Spleen (tissue), 11 donors: ENCODE measurements around the gene GPD1L. TPM values are rescaled to one million over a fixed set of nuclear protein-coding genes. Genes with fewer than 3 reads are reported as not detected.

Experiments
- DNase-seq: peaks from one replicate; pipeline ENCODE4 v3.0.0-alpha.2; 2020
- H3K27ac ChIP-seq, 8 donors: fragments of 200-600 bp; sonication (generic) in 7 of 8; 1 replicate in 4 of 8; 2 replicates in 4 of 8; pipeline versions ENCODE4 v1.5.0 to v1.8.0; 2016 to 2021; ENCODE audit warnings: inconsistent platforms in 4 of 8, mild to moderate bottlenecking in 4 of 8, moderate library complexity in 1 of 8
- H3K27me3 ChIP-seq, 7 donors: fragments of 200-600 bp; sonication (generic) in 6 of 7; replicated peaks in 1 of 7; 1 replicate in 4 of 7; 2 replicates in 3 of 7; pipeline versions ENCODE4 v1.5.0 to v1.8.0; 2016 to 2021; ENCODE audit warnings: inconsistent platforms in 3 of 7, mild to moderate bottlenecking in 1 of 7
- H3K36me3 ChIP-seq, 6 donors: fragments of 200-600 bp; sonication (generic) in 5 of 6; 1 replicate in 4 of 6; 2 replicates in 2 of 6; pipeline versions ENCODE4 v1.5.0 to v1.8.0; 2016 to 2021; ENCODE audit warnings: inconsistent platforms in 2 of 6
- H3K4me1 ChIP-seq, 6 donors: fragments of 200-600 bp; sonication (generic) in 5 of 6; 1 replicate in 3 of 6; 2 replicates in 3 of 6; pipeline versions ENCODE4 v1.5.0 to v1.8.0; 2016 to 2021; ENCODE audit warnings: inconsistent platforms in 3 of 6
- H3K4me3 ChIP-seq, 8 donors: fragments of 200-600 bp; sonication (generic) in 7 of 8; 1 replicate in 4 of 8; 2 replicates in 4 of 8; pipeline versions ENCODE4 v1.5.0 to v1.8.0; 2016 to 2021; ENCODE audit warnings: inconsistent platforms in 4 of 8, mild to moderate bottlenecking in 4 of 8, moderate library complexity in 2 of 8
- H3K9me3 ChIP-seq, 8 donors: fragments of 200-600 bp; sonication (generic) in 7 of 8; 1 replicate in 4 of 8; 2 replicates in 4 of 8; pipeline versions ENCODE4 v1.5.0 to v1.8.0; 2016 to 2021; ENCODE audit warnings: inconsistent platforms in 4 of 8
- CTCF ChIP-seq, 11 experiments: fragments of 200-600 bp in 7 of 11; fragments of 450-650 bp in 4 of 11; sonication (generic) in 4 of 11; IDR thresholded peaks in 8 of 11; conservative IDR thresholded peaks in 3 of 11; 1 replicate in 7 of 11; 2 replicates in 4 of 11; pipeline versions ENCODE4 v1.4.0 to v1.8.0; 2016 to 2021; ENCODE audit warnings: antibody characterized with exemption in 11 of 11, inconsistent platforms in 4 of 11, mild to moderate bottlenecking in 1 of 11
- POLR2A ChIP-seq, 3 donors: fragments of 450-650 bp; IDR thresholded peaks; one replicate each; pipeline ENCODE4 v1.5.1; 2017; ENCODE audit warnings: antibody characterized with exemption in 3 of 3, mild to moderate bottlenecking in 1 of 3
- POLR2AphosphoS5 ChIP-seq, 3 donors: sonication (generic); formaldehyde crosslinking; IDR thresholded peaks; one replicate each; pipeline ENCODE4 v1.5.1; 2017; ENCODE audit warnings: antibody characterized with exemption in 3 of 3
- WGBS, 5 donors: extraction: QIAGEN DNeasy Blood & Tissue Kit in 3 of 5; methylation state at CpG; one replicate each; pipeline versions ENCODE4 v1.1.5 to v1.1.7; 2013 to 2018; 5-methylcytosine and 5-hydroxymethylcytosine counted together
- intact Hi-C: fragments of 100-400 bp; cut with DNase I; formaldehyde crosslinking; loops from one replicate; pipeline ENCODE4 v1.15.0; 2023; ENCODE audit warnings: low total_unique reads
- polyA plus RNA-seq, 3 donors: library from polyadenylated mRNA; stranded (reverse); fragments of 200-250 nt; gene quantifications; one replicate each; pipeline ENCODE4 v1.2.1, GENCODE V29; 2013
- total RNA-seq, 7 donors: library from RNA; depleted of rRNA in 3 of 7; stranded (reverse); fragments of >200 nt in 3 of 7; fragmentation: NEBNext Ultra II Directional in 4 of 7; extraction: Animal tissue kit (Norgen Biotek cat#: 25700) in 4 of 7; gene quantifications; one replicate each; pipeline versions ENCODE4 v1.1.0 to v1.2.1, GENCODE V29; 2016 to 2021
- donor health status: healthy with polysubstance abuse.
- donor health status: DM: no; HTN: no; CAD: no; lungs with moderate emphysema.
- donor health status: DM: no; HTN: no; CAD: no.
- donor health status: Bipolar disorder and iron deficiency.
- donor health status: healthy.
- donor health status: DM: no; HTN: no; CAD: no.
- donor health status: DM: yes; HTN: yes; CAD: no.

The GPD1L gene
- total and polyA plus RNA-seq, 10 donors = 6.2 to 38.9 (median 25.1) TPM

GRCh38 chr3:32127219-32127826 is 20.9 kb downstream of the GPD1L start:
- DNase-seq = no peak
- peaks cover 0 to 19% (median 0%) of the 10 kb centered on the region in 6 donors for H3K4me1 ChIP-seq
- 92 to 98% (median 95%) methylated on average over 10 of the region's 10 CpGs for WGBS, 5 donors
- no peak for TF ChIP-seq CTCF (IDR thresholded peaks at IDR 0.05 in 8 of 11, conservative IDR thresholded peaks at IDR 0.05 in 3 of 11)
- TF ChIP-seq POLR2A (IDR thresholded peaks at IDR 0.05) = no peak
- TF ChIP-seq POLR2AphosphoS5 (IDR thresholded peaks at IDR 0.05) = no peak
- intact Hi-C loops = no loop called here
- no peaks in the 10 kb centered on the region for H3K27me3 ChIP-seq
- H3K36me3 ChIP-seq = peaks cover 0 to 41% (median 10%) of the 10 kb centered on the region in 6 donors
- H3K4me3 ChIP-seq = no peak overlapping the region
- no peak overlapping the region for H3K27ac ChIP-seq
- no peaks in the 10 kb centered on the region for H3K9me3 ChIP-seq

- H3K4me1 ChIP-seq = peaks cover 0 to 19% (median 0%) of the 10 kb centered on the region in 6 donors
- no peak overlapping the region for H3K27ac ChIP-seq
- no peaks in the 10 kb centered on the region for H3K9me3 ChIP-seq
- 81 to 85% (median 83%) methylated on average over 2 of the region's 2 CpGs for WGBS, 5 donors
- H3K4me3 ChIP-seq = no peak overlapping the region
- H3K27me3 ChIP-seq = no peaks in the 10 kb centered on the region
- TF ChIP-seq POLR2A (IDR thresholded peaks at IDR 0.05) (no peak), POLR2AphosphoS5 (IDR thresholded peaks at IDR 0.05) (no peak), CTCF (IDR thresholded peaks at IDR 0.05 in 8 of 11, conservative IDR thresholded peaks at IDR 0.05 in 3 of 11) (no peak)
- no peak for DNase-seq
- peaks cover 0 to 43% (median 12%) of the 10 kb centered on the region in 6 donors for H3K36me3 ChIP-seq
- intact Hi-C loops = no loop called here
Measured at GRCh38 chr3:32128936-32129335, 22.5 kb downstream of the GPD1L start.

- Histone ChIP-seq H3K4me3 (no peak overlapping the region), H3K4me1 (peaks cover 0 to 19% (median 0%) of the 10 kb centered on the region in 6 donors), H3K36me3 (peaks cover 0 to 49% (median 12%) of the 10 kb centered on the region in 6 donors), H3K9me3 (no peaks in the 10 kb centered on the region), H3K27me3 (no peaks in the 10 kb centered on the region), H3K27ac (no peak overlapping the region)
- intact Hi-C loops = no loop called here
- no peak for DNase-seq
- 71 to 90% (median 89%) methylated on average over 4 of the region's 4 CpGs for WGBS, 5 donors
- TF ChIP-seq POLR2A (IDR thresholded peaks at IDR 0.05) (no peak), POLR2AphosphoS5 (IDR thresholded peaks at IDR 0.05) (no peak), CTCF (IDR thresholded peaks at IDR 0.05 in 8 of 11, conservative IDR thresholded peaks at IDR 0.05 in 3 of 11) (no peak)
Measured at GRCh38 chr3:32129832-32130231, 23.4 kb downstream of the GPD1L start.

DNA sequence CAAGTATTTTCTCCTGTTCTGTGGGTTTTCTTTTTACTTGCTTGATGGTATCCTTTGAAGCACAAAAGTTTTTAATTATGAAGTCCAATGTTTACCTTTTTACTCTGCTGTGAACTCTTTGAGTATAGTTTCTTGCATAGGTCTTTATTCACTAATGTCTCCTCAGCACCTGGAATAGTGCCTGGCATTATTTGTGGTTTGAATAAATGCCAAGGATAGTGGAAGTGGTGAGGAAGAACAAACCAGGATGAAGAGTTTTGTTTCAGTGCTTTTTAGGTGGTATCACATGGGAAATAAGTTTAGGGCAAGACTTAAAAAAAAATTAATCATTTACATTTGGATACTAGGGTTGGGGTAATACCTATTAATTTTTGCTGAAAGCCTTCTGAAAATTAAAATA is 25.7 kb downstream of the GPD1L start:
- peaks cover 0 to 50% (median 12%) of the 10 kb centered on the region in 6 donors for H3K36me3 ChIP-seq

More for the DNA sequence above, 25.7 kb downstream of the GPD1L start:
- TF ChIP-seq POLR2AphosphoS5 (IDR thresholded peaks at IDR 0.05) (no peak), POLR2A (IDR thresholded peaks at IDR 0.05) (no peak), CTCF (IDR thresholded peaks at IDR 0.05 in 8 of 11, conservative IDR thresholded peaks at IDR 0.05 in 3 of 11) (no peak)
- Histone ChIP-seq H3K4me3 (no peak overlapping the region), H3K27ac (no peak overlapping the region), H3K9me3 (no peaks in the 10 kb centered on the region), H3K4me1 (peaks cover 0 to 6% (median 0%) of the 10 kb centered on the region in 6 donors), H3K27me3 (no peaks in the 10 kb centered on the region)
- no peak for DNase-seq
- intact Hi-C loops = no loop called here
